Limb (tissue), 2 donors: ENCODE data around the gene FLT1.

ENCODE experiments used
- DNase-seq, 2 donors: peaks; one replicate each; pipeline ENCODE4 v3.0.0-alpha.2; 2016; ENCODE audit errors: extremely low spot score in 2 of 2

FLT1 gene

GRCh38 chr13:28463481-28463880 is 31.4 kb downstream of the FLT1 start:
- no peak for DNase-seq

GRCh38 chr13:28459911-28460310 is 35.0 kb downstream of the FLT1 start:
- DNase-seq: no peak

GRCh38 chr13:28458608-28459007 is 36.3 kb downstream of the FLT1 start:
- DNase-seq: no peak

- no peak for DNase-seq
Measured at GRCh38 chr13:28458051-28458450, 36.9 kb downstream of the FLT1 start.

- no peak for DNase-seq
Measured at GRCh38 chr13:28457521-28457920, 37.4 kb downstream of the FLT1 start.

GRCh38 chr13:28455580-28456194 is 39.2 kb downstream of the FLT1 start:
- DNase-seq: no peak

GRCh38 chr13:28452755-28453154 is 42.2 kb downstream of the FLT1 start:
- DNase-seq: no peak

- DNase-seq: peak; percentile 30 to 40
Measured at GRCh38 chr13:28451482-28452217, 43.3 kb downstream of the FLT1 start.

GRCh38 chr13:28449826-28450773 is 44.8 kb downstream of the FLT1 start:
- no peak for DNase-seq

GRCh38 chr13:28448651-28449358 is 46.1 kb downstream of the FLT1 start:
- no peak for DNase-seq

GRCh38 chr13:28447989-28448388 is 46.9 kb downstream of the FLT1 start:
- no peak for DNase-seq

GRCh38 chr13:28447206-28447605 is 47.7 kb downstream of the FLT1 start:
- DNase-seq: no peak

GRCh38 chr13:28442839-28443238 is 52.1 kb downstream of the FLT1 start:
- no peak for DNase-seq

- DNase-seq: no peak
Measured at GRCh38 chr13:28441529-28441928, 53.4 kb downstream of the FLT1 start.

- no peak for DNase-seq
Measured at GRCh38 chr13:28440774-28441504, 54.0 kb downstream of the FLT1 start.

GRCh38 chr13:28438598-28439334 is 56.2 kb downstream of the FLT1 start:
- no peak for DNase-seq

GRCh38 chr13:28438067-28438466 is 56.9 kb downstream of the FLT1 start:
- no peak for DNase-seq

- DNase-seq: no peak
Measured at GRCh38 chr13:28435917-28436316, 59.0 kb downstream of the FLT1 start.

- DNase-seq: no peak
Measured at GRCh38 chr13:28434926-28435325, 60.0 kb downstream of the FLT1 start.
